GM21381 (cell line): ENCODE results near the gene KRR1.
"Not testable (repeated sequence)": the region's sequence is repeated elsewhere in the genome, so short reads cannot be mapped to it uniquely, and the experiment has no call there.

Source experiments
- ATAC-seq: cut with Tn5 transposase; IDR thresholded peaks from one replicate; pipeline ENCODE4 v1.9.1; 2021; ENCODE audit warnings: mild to moderate bottlenecking, moderate library complexity; ENCODE audit not compliant: unreplicated experiment

Gene KRR1

GRCh38 chr12:75479963-75480461 is 31.4 kb downstream of the KRR1 start:
- peak; percentile 37 for ATAC-seq

- no peak for ATAC-seq
Observed at GRCh38 chr12:75478116-75478794, 33.2 kb downstream of the KRR1 start.

- no peak for ATAC-seq
Observed at GRCh38 chr12:75477137-75477536, 34.3 kb downstream of the KRR1 start.

DNA sequence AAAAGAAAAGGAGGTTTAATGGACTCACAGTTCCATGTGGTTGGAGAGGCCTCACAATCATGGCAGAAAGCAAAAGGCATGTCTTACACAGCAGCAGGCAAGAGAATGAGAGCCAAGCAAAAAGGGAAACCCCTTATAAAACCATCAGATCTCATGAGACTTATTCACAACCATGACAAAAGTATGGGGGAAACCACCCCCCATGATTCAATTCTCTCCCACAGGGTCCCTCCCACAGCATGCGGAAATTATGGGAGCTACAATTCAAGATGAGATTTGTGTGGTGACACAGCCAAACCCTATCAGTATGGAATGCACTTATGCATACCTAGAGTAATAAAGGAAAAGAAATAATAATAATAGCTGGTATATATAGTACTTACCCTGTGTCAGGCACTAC is 35.3 kb downstream of the KRR1 start:
- no peak for ATAC-seq

- no peak for ATAC-seq
Observed at GRCh38 chr12:75474116-75474515, 37.3 kb downstream of the KRR1 start.

- no peak for ATAC-seq
Observed at GRCh38 chr12:75471902-75472890, 39.2 kb downstream of the KRR1 start.

- no peak for ATAC-seq
Observed at GRCh38 chr12:75460204-75460603, 51.2 kb downstream of the KRR1 start.

GRCh38 chr12:75459755-75460154 is 51.7 kb downstream of the KRR1 start:
- no peak for ATAC-seq

GRCh38 chr12:75457866-75458265 is 53.5 kb downstream of the KRR1 start:
- ATAC-seq, result not testable (repeated sequence)

DNA sequence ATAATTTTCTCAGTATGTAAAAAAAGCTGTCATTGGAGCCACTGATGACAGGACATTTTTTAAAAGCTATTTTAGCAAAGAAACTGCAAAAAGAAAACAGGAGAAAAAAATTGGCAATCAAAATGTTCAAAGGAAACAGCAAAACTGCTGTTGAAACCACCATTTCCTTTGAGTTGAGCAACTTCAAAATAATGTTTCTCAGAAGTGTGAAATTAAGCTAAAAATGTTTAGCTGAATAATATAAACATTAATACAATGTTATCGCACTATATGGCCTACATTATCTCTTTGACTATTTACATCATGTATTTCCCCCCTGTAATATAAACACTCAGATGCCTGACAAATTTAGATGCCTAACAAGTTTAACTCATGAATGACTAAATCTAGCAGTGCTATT is 54.2 kb downstream of the KRR1 start:
- no peak for ATAC-seq

DNA sequence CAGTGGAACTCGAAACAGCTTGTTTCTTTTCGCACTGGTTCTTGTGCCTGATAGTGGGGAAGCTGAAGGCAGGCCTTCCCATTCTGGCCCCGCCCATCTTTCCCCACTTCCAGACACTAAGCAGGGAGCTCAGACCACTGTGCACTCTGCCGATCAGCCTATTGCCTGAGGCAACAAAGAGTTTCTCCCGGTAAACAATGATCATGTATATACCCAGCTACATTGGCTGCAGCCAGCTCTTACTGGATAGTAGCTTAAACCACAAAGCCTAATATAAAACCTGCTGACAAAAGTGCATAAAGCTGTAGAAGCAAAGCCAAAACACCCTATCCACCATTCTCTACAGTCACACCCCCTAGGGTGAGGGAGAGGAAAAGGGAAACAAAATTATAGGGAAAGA is 55.6 kb downstream of the KRR1 start:
- no peak for ATAC-seq

- ATAC-seq, result no peak
Observed at GRCh38 chr12:75452675-75453330, 58.6 kb downstream of the KRR1 start.

DNA sequence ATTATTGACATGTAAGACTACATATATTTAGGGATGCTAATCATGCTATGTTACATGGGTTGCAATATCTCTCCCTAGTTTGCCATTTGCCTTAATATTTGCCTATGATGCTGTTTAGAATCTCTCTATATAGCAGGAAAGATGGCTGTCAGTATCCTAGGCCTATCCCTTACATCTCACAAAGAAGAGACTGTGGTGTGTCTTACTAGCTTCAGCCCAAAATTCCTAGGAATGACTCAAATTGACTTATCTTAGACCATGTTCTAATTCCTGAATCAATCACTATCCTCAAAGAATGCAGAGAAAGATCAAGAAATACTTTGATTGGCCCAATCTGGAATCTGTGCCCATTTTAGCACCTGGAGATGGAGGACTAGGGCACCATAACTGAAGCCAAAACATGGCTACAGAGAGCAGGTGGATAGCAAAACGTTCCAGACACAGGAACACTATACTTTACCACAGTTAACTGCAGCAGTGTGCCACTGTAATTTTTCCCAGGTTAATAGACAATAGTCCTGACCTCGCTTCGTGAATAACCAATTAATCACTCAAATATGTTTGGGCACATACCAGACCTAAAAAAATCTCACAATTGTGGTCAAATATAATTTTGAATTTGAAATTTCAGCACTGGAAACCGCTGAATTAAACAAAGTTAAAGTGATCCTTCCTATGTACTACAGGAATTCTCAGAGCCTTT is 63.6 kb downstream of the KRR1 start:
- ATAC-seq, result no peak

DNA sequence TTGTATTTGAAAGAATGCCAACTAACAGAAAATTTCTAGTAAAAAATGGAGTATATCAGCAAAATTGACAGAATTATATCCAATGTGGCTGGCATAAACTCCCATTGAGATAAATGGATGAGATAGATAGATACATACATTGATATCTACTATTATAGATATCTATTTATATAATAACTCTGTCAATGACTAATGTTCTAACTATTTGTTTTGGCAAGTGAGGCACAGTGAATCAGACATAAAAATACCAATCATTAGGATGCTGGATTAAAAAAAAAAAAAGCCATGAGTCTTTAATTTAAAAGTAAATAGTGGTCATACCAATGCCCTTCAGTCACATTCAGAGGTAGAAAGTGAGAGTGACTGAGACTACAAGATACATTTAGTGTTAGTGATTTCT is 64.6 kb downstream of the KRR1 start:
- ATAC-seq, result no peak

GRCh38 chr12:75445137-75445507 is 66.3 kb downstream of the KRR1 start:
- not testable (repeated sequence) for ATAC-seq

DNA sequence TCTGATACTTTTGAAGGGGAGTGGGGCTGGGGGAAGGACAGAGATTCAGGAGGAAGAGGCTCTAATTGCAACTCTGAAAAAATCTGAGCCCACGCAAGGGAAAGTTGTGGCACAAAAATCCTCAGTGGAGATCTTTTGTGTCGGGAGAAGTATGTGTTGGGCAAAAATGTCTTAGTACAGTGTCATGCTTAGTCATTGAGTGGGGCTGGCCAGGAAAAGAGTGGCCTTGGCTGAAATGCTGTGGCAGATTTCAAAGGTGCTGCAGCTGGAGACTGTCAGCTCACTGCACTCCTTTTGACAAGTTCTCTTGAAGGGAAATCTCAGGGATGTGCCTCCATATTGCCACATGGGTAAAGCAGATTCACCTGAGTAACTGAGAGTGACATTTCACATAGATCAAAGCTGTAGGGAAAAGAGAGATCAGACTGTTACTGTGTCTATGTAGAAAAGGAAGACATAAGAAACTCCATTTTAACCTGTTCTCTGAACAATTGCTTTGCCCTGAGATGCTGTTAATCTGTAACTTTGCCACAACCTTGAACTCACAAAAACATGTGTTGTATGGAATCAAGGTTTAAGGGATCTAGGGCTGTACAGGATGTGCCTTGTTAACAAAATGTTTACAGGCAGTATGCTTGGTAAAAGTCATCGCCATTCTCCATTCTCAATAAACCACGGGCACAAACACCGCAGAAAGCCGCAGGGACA is 66.8 kb downstream of the KRR1 start:
- no peak for ATAC-seq

- ATAC-seq, result no peak
Observed at GRCh38 chr12:75443709-75444108, 67.7 kb downstream of the KRR1 start.

DNA sequence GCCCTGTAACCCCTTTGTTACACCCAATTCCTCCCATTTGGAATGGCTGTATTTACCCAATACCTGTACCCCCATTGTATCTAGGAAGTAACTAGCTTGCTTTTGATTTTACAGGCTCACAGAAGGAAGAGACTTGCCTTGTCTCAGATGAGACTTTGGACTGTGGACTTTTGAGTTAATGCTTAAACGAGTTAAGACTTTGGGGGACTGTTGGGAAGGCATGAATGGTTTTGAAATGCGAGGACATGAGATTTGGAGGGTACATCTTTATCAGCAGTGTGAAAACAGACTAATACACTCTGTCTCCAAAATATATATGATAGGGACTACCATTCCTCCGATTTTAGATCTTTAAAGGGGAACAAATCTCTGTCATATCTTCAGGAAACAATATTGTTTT is 69.0 kb downstream of the KRR1 start:
- ATAC-seq, result not testable (repeated sequence)

- not testable (repeated sequence) for ATAC-seq
Observed at GRCh38 chr12:75441687-75442449, 69.5 kb downstream of the KRR1 start.
